Neural progenitor cell (in vitro differentiated cells): ENCODE data around the gene MRPL40.

Experiments
- EZH2phosphoT487 ChIP-seq: fragments of 200-600 bp; sonication (generic); IDR thresholded peaks from 2 replicates; pipeline ENCODE4 v1.6.1; 2017; ENCODE audit warnings: antibody characterized with exemption
- TF ChIP-seq, protein P1 (sequence below): fragments of 200-600 bp; sonication (generic); IDR thresholded peaks from 2 replicates; pipeline ENCODE4 v1.5.1; 2017; ENCODE audit warnings: antibody characterized with exemption, mild to moderate bottlenecking

DNA sequence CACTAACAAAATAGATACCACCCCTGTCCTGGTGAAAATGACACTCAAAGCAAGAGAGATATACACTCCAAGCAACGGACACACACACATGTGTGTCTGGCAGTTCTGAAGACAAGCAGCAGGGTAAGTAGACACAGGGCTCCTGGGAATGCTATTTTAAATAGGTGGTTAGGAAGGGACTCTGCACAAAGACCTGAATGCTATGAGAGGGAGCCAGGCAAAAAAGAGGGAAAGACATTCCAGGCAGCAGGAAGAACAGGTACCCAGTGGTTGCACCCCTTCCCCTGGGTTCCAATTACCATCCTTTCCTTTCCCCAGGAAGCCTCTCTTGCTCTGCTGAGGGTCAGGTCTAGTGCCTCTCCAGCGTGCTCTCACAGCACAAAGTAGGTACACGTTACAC lies 43.7 kb downstream of the MRPL40 start:
- TF ChIP-seq, protein P1, sequence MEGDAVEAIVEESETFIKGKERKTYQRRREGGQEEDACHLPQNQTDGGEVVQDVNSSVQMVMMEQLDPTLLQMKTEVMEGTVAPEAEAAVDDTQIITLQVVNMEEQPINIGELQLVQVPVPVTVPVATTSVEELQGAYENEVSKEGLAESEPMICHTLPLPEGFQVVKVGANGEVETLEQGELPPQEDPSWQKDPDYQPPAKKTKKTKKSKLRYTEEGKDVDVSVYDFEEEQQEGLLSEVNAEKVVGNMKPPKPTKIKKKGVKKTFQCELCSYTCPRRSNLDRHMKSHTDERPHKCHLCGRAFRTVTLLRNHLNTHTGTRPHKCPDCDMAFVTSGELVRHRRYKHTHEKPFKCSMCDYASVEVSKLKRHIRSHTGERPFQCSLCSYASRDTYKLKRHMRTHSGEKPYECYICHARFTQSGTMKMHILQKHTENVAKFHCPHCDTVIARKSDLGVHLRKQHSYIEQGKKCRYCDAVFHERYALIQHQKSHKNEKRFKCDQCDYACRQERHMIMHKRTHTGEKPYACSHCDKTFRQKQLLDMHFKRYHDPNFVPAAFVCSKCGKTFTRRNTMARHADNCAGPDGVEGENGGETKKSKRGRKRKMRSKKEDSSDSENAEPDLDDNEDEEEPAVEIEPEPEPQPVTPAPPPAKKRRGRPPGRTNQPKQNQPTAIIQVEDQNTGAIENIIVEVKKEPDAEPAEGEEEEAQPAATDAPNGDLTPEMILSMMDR = no peak
- TF ChIP-seq EZH2phosphoT487 = no peak
